ENCODE measurements around the gene AMN1. TPM values are rescaled to one million over a fixed set of nuclear protein-coding genes. Genes with fewer than 3 reads are reported as not detected.
"Not testable (repeated sequence)": the region's sequence is repeated elsewhere in the genome, so short reads cannot be mapped to it uniquely, and the experiment has no call there.

Gene AMN1
- total RNA-seq, 4 donors from 2014 or later, result 1.9 to 6.7 (median 5.7) TPM

DNA sequence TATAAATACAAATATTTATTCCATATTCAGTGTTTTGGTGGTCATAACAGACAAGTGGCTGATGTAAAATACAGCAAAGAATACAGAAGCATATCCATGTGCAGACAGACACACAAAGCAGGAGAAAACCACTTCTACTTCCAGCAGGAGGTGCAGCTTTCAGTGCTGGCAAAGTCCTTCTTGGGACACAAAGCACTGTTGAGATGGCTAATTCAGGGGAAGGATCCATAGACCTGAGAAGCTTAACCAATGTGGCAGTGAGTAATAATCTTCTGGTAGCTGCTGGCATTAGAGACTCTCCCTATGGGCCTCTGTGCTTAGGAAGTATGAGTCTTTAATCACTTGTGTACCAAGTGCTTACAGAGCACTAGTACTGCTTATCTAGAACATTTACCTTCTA is 26.8 kb downstream of the AMN1 start:
- intact Hi-C loops (cut with DNase I), result no loop called here
- Histone ChIP-seq H3K4me3 (no peak overlapping the region), H3K4me1 (no peaks in the 10 kb centered on the region), H3K27ac (no peak overlapping the region), H3K36me3 (peaks cover 0 to 36% (median 0%) of the 10 kb centered on the region in 3 donors), H3K27me3 (no peaks in the 10 kb centered on the region), H3K9me3 (no peaks in the 10 kb centered on the region)
- TF ChIP-seq POLR2A (IDR thresholded peaks at IDR 0.05), result no peak
- TF ChIP-seq, protein P1, sequence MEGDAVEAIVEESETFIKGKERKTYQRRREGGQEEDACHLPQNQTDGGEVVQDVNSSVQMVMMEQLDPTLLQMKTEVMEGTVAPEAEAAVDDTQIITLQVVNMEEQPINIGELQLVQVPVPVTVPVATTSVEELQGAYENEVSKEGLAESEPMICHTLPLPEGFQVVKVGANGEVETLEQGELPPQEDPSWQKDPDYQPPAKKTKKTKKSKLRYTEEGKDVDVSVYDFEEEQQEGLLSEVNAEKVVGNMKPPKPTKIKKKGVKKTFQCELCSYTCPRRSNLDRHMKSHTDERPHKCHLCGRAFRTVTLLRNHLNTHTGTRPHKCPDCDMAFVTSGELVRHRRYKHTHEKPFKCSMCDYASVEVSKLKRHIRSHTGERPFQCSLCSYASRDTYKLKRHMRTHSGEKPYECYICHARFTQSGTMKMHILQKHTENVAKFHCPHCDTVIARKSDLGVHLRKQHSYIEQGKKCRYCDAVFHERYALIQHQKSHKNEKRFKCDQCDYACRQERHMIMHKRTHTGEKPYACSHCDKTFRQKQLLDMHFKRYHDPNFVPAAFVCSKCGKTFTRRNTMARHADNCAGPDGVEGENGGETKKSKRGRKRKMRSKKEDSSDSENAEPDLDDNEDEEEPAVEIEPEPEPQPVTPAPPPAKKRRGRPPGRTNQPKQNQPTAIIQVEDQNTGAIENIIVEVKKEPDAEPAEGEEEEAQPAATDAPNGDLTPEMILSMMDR (IDR thresholded peaks at IDR 0.05), result peak in 1 of 6 experiments; percentile 13
- DNase-seq, result no peak

DNA sequence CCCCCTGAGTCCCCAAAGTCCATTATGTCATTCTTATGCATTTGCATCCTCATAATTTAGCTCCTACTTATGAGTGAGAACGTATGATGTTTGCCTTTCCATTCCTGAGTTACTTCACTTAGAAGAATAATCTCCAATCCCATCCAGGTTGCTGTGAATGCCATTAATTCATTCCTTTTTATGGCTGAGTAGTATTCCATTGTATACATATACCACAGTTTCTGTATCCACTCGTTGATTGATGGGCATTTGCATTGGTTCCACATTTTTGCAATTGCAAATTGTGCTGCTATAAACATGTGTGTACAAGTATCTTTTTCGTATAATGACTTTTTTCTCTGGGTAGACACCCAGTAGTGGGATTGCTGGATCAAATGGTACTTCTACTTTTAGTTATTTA is 38.9 kb downstream of the AMN1 start:
- H3K9me3 ChIP-seq, H3K4me3 ChIP-seq, H3K4me1 ChIP-seq, H3K27ac ChIP-seq, H3K27me3 ChIP-seq, DNase-seq: not testable (repeated sequence)
- peaks cover 0 to 42% (median 0%) of the 10 kb centered on the region in 3 donors for H3K36me3 ChIP-seq
- intact Hi-C loops (cut with DNase I), result loop anchor here (10.0 kb wide), 1 partner anchor 615 kb away; no protein-coding TSS in a partner anchor
- 89 to 95% methylated on average over 3 of the region's 3 CpGs for WGBS, 2 donors

DNA sequence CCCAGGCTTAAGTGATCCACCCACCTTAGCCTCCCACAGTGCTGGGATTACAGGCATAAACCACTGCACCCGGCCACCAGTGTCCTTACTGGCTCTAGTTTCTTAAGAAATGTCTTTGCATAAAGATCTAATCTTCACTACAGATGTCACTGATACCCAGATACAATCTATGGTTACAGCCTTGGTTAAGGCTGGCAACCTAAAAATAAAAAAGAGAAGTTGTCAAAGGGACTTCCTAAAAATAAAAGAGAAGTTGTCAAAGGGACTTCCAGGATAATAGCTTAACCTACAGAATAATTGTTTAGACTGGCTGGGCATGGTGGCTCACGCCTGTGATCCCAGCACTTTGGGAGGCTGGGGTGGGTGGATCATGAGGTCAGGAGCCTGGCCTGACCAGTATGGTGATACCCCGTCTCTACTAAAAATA is 41.7 kb downstream of the AMN1 start:
- Histone ChIP-seq H3K36me3 (peaks cover 0 to 48% (median 0%) of the 10 kb centered on the region in 3 donors), H3K9me3 (peaks cover 0 to 32% (median 20%) of the 10 kb centered on the region in 3 donors), H3K4me1 (no peaks in the 10 kb centered on the region), H3K27ac (no peak overlapping the region), H3K27me3 (no peaks in the 10 kb centered on the region), H3K4me3 (no peak overlapping the region)
- WGBS, 2 donors, result 55 to 82% methylated on average over 3 of the region's 3 CpGs
- intact Hi-C loops (cut with DNase I), result loop anchor here (10.0 kb wide), 1 partner anchor 618 kb away; no protein-coding TSS in a partner anchor
- no peak for TF ChIP-seq POLR2A (IDR thresholded peaks at IDR 0.05)
- TF ChIP-seq, protein P1 (IDR thresholded peaks at IDR 0.05), result no peak
- no peak for DNase-seq

DNA sequence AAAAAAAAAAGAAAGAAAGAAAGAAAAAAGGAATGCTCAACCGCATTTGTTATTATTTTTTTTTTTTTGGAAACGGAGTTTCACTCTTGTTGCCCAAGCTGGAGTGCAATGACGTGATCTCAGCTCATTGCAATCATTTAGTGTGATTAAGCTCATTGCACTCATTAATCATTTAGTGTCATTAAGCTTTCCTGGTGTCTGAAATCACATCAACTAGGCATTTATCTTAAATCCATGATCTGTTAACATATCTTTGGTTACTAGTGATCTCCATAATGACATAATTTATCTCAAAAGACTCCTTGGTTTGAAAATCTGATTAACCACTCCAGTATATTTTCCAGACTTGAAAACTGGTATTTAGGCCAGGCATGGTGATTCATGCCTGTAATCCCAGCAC is 43.0 kb downstream of the AMN1 start:
- peaks cover 0 to 32% (median 20%) of the 10 kb centered on the region in 3 donors for H3K9me3 ChIP-seq
- peaks cover 0 to 48% (median 0%) of the 10 kb centered on the region in 3 donors for H3K36me3 ChIP-seq
- TF ChIP-seq POLR2A (IDR thresholded peaks at IDR 0.05), result no peak
- TF ChIP-seq, protein P1 (IDR thresholded peaks at IDR 0.05), result no peak
- H3K27ac ChIP-seq, result no peak overlapping the region
- H3K4me1 ChIP-seq, result no peaks in the 10 kb centered on the region
- no peak overlapping the region for H3K4me3 ChIP-seq
- H3K27me3 ChIP-seq, result no peaks in the 10 kb centered on the region
- 66 to 81% methylated on average over 3 of the region's 3 CpGs for WGBS, 2 donors
- intact Hi-C loops (cut with DNase I), result loop anchor here (10.0 kb wide), 1 partner anchor 619 kb away; no protein-coding TSS in a partner anchor
- no peak for DNase-seq

DNA sequence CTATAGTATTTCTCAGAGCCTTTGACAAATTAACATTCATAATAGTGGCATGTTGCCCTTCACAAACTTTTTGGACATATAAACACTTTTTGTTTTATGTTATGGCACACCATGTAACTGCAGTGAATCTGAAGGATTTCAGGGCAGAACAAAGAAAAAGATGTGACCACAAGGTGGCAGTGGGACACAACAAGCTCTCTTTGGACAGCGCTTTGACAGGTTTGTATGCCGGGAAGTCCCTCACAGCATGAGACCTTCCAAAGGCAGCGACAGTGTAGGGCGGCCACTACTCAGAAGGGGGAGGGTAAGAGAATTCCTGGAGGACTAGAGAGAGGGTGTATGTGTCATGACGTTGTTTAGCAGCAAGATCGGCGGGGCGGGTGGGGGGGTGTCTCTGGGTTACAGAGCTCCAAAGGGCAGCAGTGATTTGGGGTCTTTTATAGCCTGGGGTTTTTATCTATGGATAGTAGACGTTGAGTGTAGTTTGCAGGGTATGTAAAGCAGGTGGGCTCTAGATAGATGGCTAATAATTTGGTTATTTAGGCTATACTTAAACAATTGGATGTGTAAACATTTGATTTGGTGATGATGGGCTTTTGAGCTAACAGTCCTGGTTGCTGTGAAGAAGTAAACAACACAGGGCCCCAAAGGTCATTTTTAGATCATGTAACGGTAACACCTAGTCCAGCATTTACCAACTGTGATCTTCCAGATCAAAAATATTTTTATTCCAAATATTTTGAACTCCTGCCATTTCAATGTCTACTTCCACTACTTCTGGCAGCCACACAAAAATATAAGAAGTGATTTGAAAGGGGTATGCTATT is 46.5 kb downstream of the AMN1 start:
- intact Hi-C loops (cut with DNase I), result loop anchor here (10.0 kb wide), 1 partner anchor 622 kb away; no protein-coding TSS in a partner anchor
- Histone ChIP-seq H3K9me3 (peaks cover 0 to 32% (median 20%) of the 10 kb centered on the region in 3 donors), H3K4me3 (no peak overlapping the region), H3K27ac (no peak overlapping the region), H3K36me3 (peaks cover 0 to 33% (median 0%) of the 10 kb centered on the region in 3 donors), H3K4me1 (peaks cover 0 to 10% (median 0%) of the 10 kb centered on the region in 3 donors), H3K27me3 (no peaks in the 10 kb centered on the region)
- TF ChIP-seq POLR2A (IDR thresholded peaks at IDR 0.05), result no peak
- TF ChIP-seq, protein P1 (IDR thresholded peaks at IDR 0.05), result peak; percentile 56 to 83 (median 60)
- DNase-seq, result peak; percentile 9
- WGBS, 2 donors, result 53 to 63% methylated on average over 10 of the region's 10 CpGs
